NB4 (cell line): Measurements from ENCODE around the gene ST6GALNAC2.

Experiments used
- DNase-seq: peaks from one replicate; pipeline ENCODE4 v3.0.0; 2010; ENCODE audit warnings: low read depth
- H3K4me3 ChIP-seq: one replicate; pipeline ENCODE4 v1.5.1; 2011; ENCODE audit warnings: mild to moderate bottlenecking, low read depth, low read length, moderate library complexity
- CTCF ChIP-seq: IDR thresholded peaks from one replicate; pipeline ENCODE4 v1.5.1; 2012; ENCODE audit warnings: low read depth, low read length
- MAX ChIP-seq: IDR thresholded peaks from 2 replicates; pipeline ENCODE4 v1.6.1; 2011; ENCODE audit warnings: low read depth, low read length
- MYC ChIP-seq: IDR thresholded peaks from 2 replicates; pipeline ENCODE4 v1.6.1; 2011; ENCODE audit warnings: low read depth, low read length
- POLR2A ChIP-seq: IDR thresholded peaks from 2 replicates; pipeline ENCODE4 v1.6.1; 2011; ENCODE audit warnings: mild to moderate bottlenecking; ENCODE audit not compliant: insufficient read length; ENCODE audit errors: extremely low read depth

The ST6GALNAC2 gene

GRCh38 chr17:76579281-76579680 lies 6.4 kb downstream of the ST6GALNAC2 start:
- peak; percentile 45 for DNase-seq
- H3K4me3 ChIP-seq, result no peak overlapping the region
- TF ChIP-seq CTCF, result no peak
- no peak for TF ChIP-seq POLR2A
- TF ChIP-seq MYC, result no peak
- TF ChIP-seq MAX, result no peak

GRCh38 chr17:76578376-76578775 lies 7.3 kb downstream of the ST6GALNAC2 start:
- DNase-seq, result no peak
- H3K4me3 ChIP-seq, result no peak overlapping the region
- no peak for TF ChIP-seq CTCF
- TF ChIP-seq MAX, result no peak
- no peak for TF ChIP-seq POLR2A
- TF ChIP-seq MYC, result no peak

GRCh38 chr17:76577876-76578275 lies 7.8 kb downstream of the ST6GALNAC2 start:
- no peak overlapping the region for H3K4me3 ChIP-seq
- TF ChIP-seq CTCF (no peak), POLR2A (no peak), MAX (no peak)
- no peak for DNase-seq

GRCh38 chr17:76576189-76576588 lies 9.5 kb downstream of the ST6GALNAC2 start:
- TF ChIP-seq POLR2A (no peak), MYC (no peak), MAX (no peak), CTCF (no peak)
- H3K4me3 ChIP-seq, result no peak overlapping the region
- no peak for DNase-seq

- DNase-seq, result no peak
- no peak overlapping the region for H3K4me3 ChIP-seq
- TF ChIP-seq POLR2A (no peak), MYC (no peak), CTCF (no peak), MAX (no peak)
These were observed 10.1 kb downstream of the ST6GALNAC2 start for GRCh38 chr17:76575570-76575969.

GRCh38 chr17:76574166-76574565 lies 11.5 kb downstream of the ST6GALNAC2 start:
- no peak overlapping the region for H3K4me3 ChIP-seq
- TF ChIP-seq MAX (no peak), POLR2A (no peak), CTCF (no peak), MYC (no peak)
- no peak for DNase-seq
